GM21529 (cell line): ENCODE measurements around the gene GNAI3.

Experiments
- ATAC-seq: cut with Tn5 transposase; IDR thresholded peaks from one replicate; pipeline ENCODE4 v1.9.1; 2021; ENCODE audit not compliant: unreplicated experiment

GNAI3 gene

GRCh38 chr1:109523706-109524105, 24.7 kb upstream of the GNAI3 start:
- ATAC-seq = no peak

GRCh38 chr1:109527098-109527811, 21.2 kb upstream of the GNAI3 start:
- ATAC-seq = no peak

- ATAC-seq = no peak
Measured at GRCh38 chr1:109527846-109528695, 20.3 kb upstream of the GNAI3 start.

GRCh38 chr1:109528712-109529111, 19.7 kb upstream of the GNAI3 start:
- no peak for ATAC-seq

GRCh38 chr1:109529881-109530456, 18.4 kb upstream of the GNAI3 start:
- no peak for ATAC-seq

GRCh38 chr1:109530457-109531087, 17.8 kb upstream of the GNAI3 start:
- no peak for ATAC-seq

GRCh38 chr1:109531380-109531779, 17.0 kb upstream of the GNAI3 start:
- no peak for ATAC-seq

GRCh38 chr1:109531826-109532364, 16.5 kb upstream of the GNAI3 start:
- ATAC-seq = no peak

- peak; percentile 82 for ATAC-seq
Measured at GRCh38 chr1:109532365-109533136, 15.9 kb upstream of the GNAI3 start.

- no peak for ATAC-seq
Measured at GRCh38 chr1:109534307-109534858, 14.0 kb upstream of the GNAI3 start.

- ATAC-seq = no peak
Measured at GRCh38 chr1:109535481-109535880, 12.9 kb upstream of the GNAI3 start.

- ATAC-seq = no peak
Measured at GRCh38 chr1:109535971-109536491, 12.4 kb upstream of the GNAI3 start.

- no peak for ATAC-seq
Measured at GRCh38 chr1:109537450-109538178, 10.8 kb upstream of the GNAI3 start.

- ATAC-seq = no peak
Measured at GRCh38 chr1:109538827-109539555, 9.4 kb upstream of the GNAI3 start.

GRCh38 chr1:109539676-109540075, 8.7 kb upstream of the GNAI3 start, which contains the start of gene GPR61:
Gene GPR61 (plus strand): TSS chr1:109539872. CDS start chr1:109543023, 3,151 bp downstream.
- no peak for ATAC-seq

GRCh38 chr1:109541102-109541501, 7.3 kb upstream of the GNAI3 start:
- no peak for ATAC-seq

- ATAC-seq = no peak
Measured at GRCh38 chr1:109542657-109543056, 5.8 kb upstream of the GNAI3 start.

- no peak for ATAC-seq
Measured at GRCh38 chr1:109543283-109543987, 5.0 kb upstream of the GNAI3 start.
